ENCODE measurements around the gene CYTH4. TPM values are rescaled to one million over a fixed set of nuclear protein-coding genes. Genes with fewer than 3 reads are reported as not detected.
A peak's percentile ranks its signal among the peaks of the same experiment; 100 is the strongest.

CYTH4 gene
- total RNA-seq, 1 experiment from 2014 or later, result not detected

DNA sequence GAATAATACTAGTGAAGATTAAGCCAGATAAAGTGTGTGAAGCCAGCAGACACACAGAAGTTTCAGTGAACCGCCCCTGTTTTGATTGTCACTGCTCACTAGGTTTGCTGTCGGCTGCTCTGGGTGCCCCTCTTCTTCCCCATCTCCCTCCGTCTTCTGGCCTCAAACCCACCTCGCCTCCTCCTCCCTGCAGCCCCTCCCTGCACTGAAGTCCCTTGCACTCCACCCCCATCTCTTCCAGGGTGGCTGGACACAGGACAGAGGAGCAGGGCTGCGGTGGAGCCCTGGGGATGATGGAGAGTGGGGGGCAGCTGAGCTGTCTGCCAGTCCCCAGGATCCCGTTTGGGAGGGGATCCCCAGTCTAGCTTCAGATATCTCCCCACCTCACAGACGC is 53.5 kb downstream of the CYTH4 start:
- Histone ChIP-seq H3K36me3 (ENCODE audit: low read depth) (no peaks in the 10 kb centered on the region), H3K4me1 (replicated peaks; ENCODE audit: insufficient read depth) (peaks cover 68% of the 10 kb centered on the region), H4K20me1 (ENCODE audit: insufficient read depth) (no peaks in the 10 kb centered on the region), H3K27ac (peak overlapping the region; percentile 67; the same call in 1 of the 2 replicates), H3K79me2 (ENCODE audit: low read depth) (no peaks in the 10 kb centered on the region), H3K4me2 (peak overlapping the region; percentile 63; the same call in 1 of the 2 replicates), H3K27me3 (ENCODE audit: insufficient read depth, low read depth) (no peaks in the 10 kb centered on the region), H3F3A (ENCODE audit: insufficient read depth, low read depth) (peaks cover 51% of the 10 kb centered on the region), H3K4me3 (no peak overlapping the region), H3K9me3 (ENCODE audit: insufficient read depth, low read depth) (no peaks in the 10 kb centered on the region), H3K9me2 (ENCODE audit: insufficient read depth) (no peaks in the 10 kb centered on the region), H2AFZ (no peak overlapping the region)
- intact Hi-C loops (cut with micrococcal nuclease; ENCODE audit: unreplicated experiment), result no loop called here
- no TSS peak for BruUV-seq (replicated peaks)
- TF ChIP-seq, protein P1, sequence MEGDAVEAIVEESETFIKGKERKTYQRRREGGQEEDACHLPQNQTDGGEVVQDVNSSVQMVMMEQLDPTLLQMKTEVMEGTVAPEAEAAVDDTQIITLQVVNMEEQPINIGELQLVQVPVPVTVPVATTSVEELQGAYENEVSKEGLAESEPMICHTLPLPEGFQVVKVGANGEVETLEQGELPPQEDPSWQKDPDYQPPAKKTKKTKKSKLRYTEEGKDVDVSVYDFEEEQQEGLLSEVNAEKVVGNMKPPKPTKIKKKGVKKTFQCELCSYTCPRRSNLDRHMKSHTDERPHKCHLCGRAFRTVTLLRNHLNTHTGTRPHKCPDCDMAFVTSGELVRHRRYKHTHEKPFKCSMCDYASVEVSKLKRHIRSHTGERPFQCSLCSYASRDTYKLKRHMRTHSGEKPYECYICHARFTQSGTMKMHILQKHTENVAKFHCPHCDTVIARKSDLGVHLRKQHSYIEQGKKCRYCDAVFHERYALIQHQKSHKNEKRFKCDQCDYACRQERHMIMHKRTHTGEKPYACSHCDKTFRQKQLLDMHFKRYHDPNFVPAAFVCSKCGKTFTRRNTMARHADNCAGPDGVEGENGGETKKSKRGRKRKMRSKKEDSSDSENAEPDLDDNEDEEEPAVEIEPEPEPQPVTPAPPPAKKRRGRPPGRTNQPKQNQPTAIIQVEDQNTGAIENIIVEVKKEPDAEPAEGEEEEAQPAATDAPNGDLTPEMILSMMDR (conservative IDR thresholded peaks at IDR 0.05), result no peak
- no peak for TF ChIP-seq EZH2 (IDR thresholded peaks at IDR 0.05; ENCODE audit: low read depth)
- POLR2A ChIA-PET (ENCODE audit: unreplicated experiment), result interaction anchor here (0.6 kb wide), 1 partner anchor 244 kb away, joined by 4 read pairs; the partner anchor contains the start of gene LGALS2
- no peak for DNase-seq
- CTCF ChIA-PET, result no interaction called here

DNA sequence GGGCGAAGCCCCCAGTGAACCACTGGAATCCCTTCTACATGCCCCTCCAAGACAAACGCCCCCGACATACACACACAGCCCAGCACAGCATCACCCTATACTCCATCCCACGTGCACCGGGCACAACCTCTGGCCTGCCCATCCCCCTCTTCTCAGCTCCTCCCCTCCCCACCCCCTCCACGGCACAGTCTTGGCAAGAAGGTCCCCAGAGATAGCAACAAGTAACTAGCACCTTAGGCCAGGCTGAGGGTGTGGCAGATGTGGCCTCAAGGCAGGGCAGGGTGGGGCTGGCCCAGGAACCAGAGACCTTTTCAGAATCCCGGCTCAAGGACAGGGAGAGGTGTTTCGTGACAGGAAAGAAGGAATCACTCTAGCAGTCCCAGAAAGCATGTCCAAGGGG is 54.3 kb downstream of the CYTH4 start:
- no TSS peak for BruUV-seq (replicated peaks)
- H3K4me1 ChIP-seq (replicated peaks; ENCODE audit: insufficient read depth), result peaks cover 60% of the 10 kb centered on the region
- no peaks in the 10 kb centered on the region for H3K36me3 ChIP-seq (ENCODE audit: low read depth)
- H3K27me3 ChIP-seq (ENCODE audit: insufficient read depth, low read depth), result no peaks in the 10 kb centered on the region
- H3F3A ChIP-seq (ENCODE audit: insufficient read depth, low read depth), result peaks cover 51% of the 10 kb centered on the region
- no peaks in the 10 kb centered on the region for H4K20me1 ChIP-seq (ENCODE audit: insufficient read depth)
- peak overlapping the region; percentile 67 for H3K27ac ChIP-seq
- DNase-seq, result peak; percentile 67 to 69
- peak overlapping the region; percentile 0; the same call in 1 of the 2 replicates for H3K4me3 ChIP-seq
- no peak overlapping the region for H2AFZ ChIP-seq
- no peaks in the 10 kb centered on the region for H3K79me2 ChIP-seq (ENCODE audit: low read depth)
- H3K9me3 ChIP-seq (ENCODE audit: insufficient read depth, low read depth), result no peaks in the 10 kb centered on the region
- intact Hi-C loops (cut with micrococcal nuclease; ENCODE audit: unreplicated experiment), result no loop called here
- peak overlapping the region; percentile 63 for H3K4me2 ChIP-seq
- no peak for TF ChIP-seq EZH2 (IDR thresholded peaks at IDR 0.05; ENCODE audit: low read depth)
- TF ChIP-seq, protein P1 (conservative IDR thresholded peaks at IDR 0.05), result no peak
- POLR2A ChIA-PET (ENCODE audit: unreplicated experiment), result no interaction called here
- CTCF ChIA-PET, result interaction anchor here (1.0 kb wide), 1 partner anchor 13 kb away, joined by 3 read pairs; no protein-coding TSS in a partner anchor
- no peaks in the 10 kb centered on the region for H3K9me2 ChIP-seq (ENCODE audit: insufficient read depth)

DNA sequence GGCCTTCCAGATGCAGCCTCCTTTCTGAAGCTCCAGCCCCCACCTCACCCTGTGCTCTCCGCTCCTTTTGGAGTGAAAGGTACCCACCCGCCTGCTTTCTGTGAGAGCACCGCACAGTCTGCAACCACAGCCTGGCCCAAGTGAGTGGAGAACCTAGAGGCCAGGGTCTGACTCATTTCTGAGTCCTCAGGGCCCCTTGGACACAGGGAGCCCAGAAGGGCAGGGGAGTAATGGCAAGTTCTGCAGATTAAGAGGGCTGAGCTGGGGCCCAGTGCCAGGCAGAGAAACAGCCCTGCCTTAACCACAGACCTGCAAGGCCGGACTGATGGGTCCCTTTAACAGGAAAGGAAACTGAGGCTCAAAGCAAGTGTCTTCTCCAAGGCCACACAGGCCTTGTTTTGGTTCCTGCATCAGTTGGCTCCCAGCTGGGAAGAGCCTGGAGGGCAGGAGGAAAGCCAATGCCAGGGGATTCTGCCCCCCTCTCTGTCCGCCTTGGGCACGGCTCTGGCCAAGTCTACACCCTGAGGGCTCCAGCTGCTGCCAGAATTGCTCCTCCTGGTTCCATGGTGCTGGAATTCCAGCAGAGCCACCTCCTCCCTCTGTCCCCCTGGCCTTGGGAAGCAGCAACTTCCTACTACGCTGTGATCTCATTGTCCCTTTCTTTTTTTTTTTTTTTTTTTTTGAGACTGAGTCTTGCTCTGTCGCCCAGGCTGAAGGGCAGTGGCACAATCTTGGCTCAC is 55.1 kb downstream of the CYTH4 start:
- Histone ChIP-seq H3K36me3 (ENCODE audit: low read depth) (no peaks in the 10 kb centered on the region), H3K4me2 (peak overlapping the region; percentile 63), H3K79me2 (ENCODE audit: low read depth) (no peaks in the 10 kb centered on the region), H3K9me3 (ENCODE audit: insufficient read depth, low read depth) (no peaks in the 10 kb centered on the region), H2AFZ (no peak overlapping the region), H3K27ac (peak overlapping the region; percentile 67), H3K9me2 (ENCODE audit: insufficient read depth) (no peaks in the 10 kb centered on the region), H3K27me3 (ENCODE audit: insufficient read depth, low read depth) (no peaks in the 10 kb centered on the region), H4K20me1 (ENCODE audit: insufficient read depth) (no peaks in the 10 kb centered on the region), H3K4me1 (replicated peaks; ENCODE audit: insufficient read depth) (peaks cover 52% of the 10 kb centered on the region), H3F3A (ENCODE audit: insufficient read depth, low read depth) (peaks cover 51% of the 10 kb centered on the region), H3K4me3 (peak overlapping the region; percentile 0; the same call in 1 of the 2 replicates)
- BruUV-seq (replicated peaks), result no TSS peak
- intact Hi-C loops (cut with micrococcal nuclease; ENCODE audit: unreplicated experiment), result loop anchor here (1.0 kb wide), 2 partner anchors 9 kb away; no protein-coding TSS in a partner anchor
- peak; percentile 78 to 80 for DNase-seq
- no peak for TF ChIP-seq EZH2 (IDR thresholded peaks at IDR 0.05; ENCODE audit: low read depth)
- TF ChIP-seq, protein P1 (conservative IDR thresholded peaks at IDR 0.05), result no peak
- ChIA-PET CTCF (interaction anchor here (0.6 to 1.0 kb wide), 2 partner anchors 9 to 14 kb away, joined by 3 read pairs; no protein-coding TSS in a partner anchor), POLR2A (ENCODE audit: unreplicated experiment) (no interaction called here)
